ENCODE results near the gene HCN2. TPM values are rescaled to one million over a fixed set of nuclear protein-coding genes. Genes with fewer than 3 reads are reported as not detected.

HCN2 gene
- total RNA-seq, 1 donor from 2014 or later, result 0.52 TPM

GRCh38 chr19:572743-573518, 16.8 kb upstream of the HCN2 start:
- H3K27ac ChIP-seq, result peak overlapping the region; percentile 89
- intact Hi-C loops (cut with DNase I), result no loop called here
- no peaks in the 10 kb centered on the region for H3K27me3 ChIP-seq

GRCh38 chr19:573519-573825, 16.2 kb upstream of the HCN2 start:
- intact Hi-C loops (cut with DNase I), result no loop called here
- DNase-seq (no peak), ATAC-seq (no peak)
- Histone ChIP-seq H3K36me3 (no peaks in the 10 kb centered on the region), H3K9me3 (no peaks in the 10 kb centered on the region), H3K4me1 (peaks cover 47% of the 10 kb centered on the region), H3K4me3 (peak overlapping the region; percentile 98), H3K27me3 (no peaks in the 10 kb centered on the region), H3K27ac (peak overlapping the region; percentile 89)
- no peak for TF ChIP-seq CTCF (IDR thresholded peaks at IDR 0.05)

More at GRCh38 chr19:572743-573518, 16.8 kb upstream of the HCN2 start:
- Histone ChIP-seq H3K36me3 (no peaks in the 10 kb centered on the region), H3K9me3 (no peaks in the 10 kb centered on the region), H3K4me1 (peaks cover 47% of the 10 kb centered on the region), H3K4me3 (peak overlapping the region; percentile 98)
- TF ChIP-seq CTCF (IDR thresholded peaks at IDR 0.05), result no peak
- DNase-seq, result peak; percentile 80
- ATAC-seq, result peak; percentile 18

- intact Hi-C loops (cut with DNase I), result no loop called here
- peak overlapping the region; percentile 8 for H3K4me3 ChIP-seq
- no peak for DNase-seq
These were observed 14.8 kb upstream of the HCN2 start for GRCh38 chr19:574658-575526.

GRCh38 chr19:575527-576506, 13.9 kb upstream of the HCN2 start:
- DNase-seq (no peak), ATAC-seq (no peak)
- TF ChIP-seq CTCF (IDR thresholded peaks at IDR 0.05), result no peak
- Histone ChIP-seq H3K4me3 (no peak overlapping the region), H3K4me1 (peaks cover 47% of the 10 kb centered on the region), H3K27ac (no peak overlapping the region), H3K9me3 (no peaks in the 10 kb centered on the region), H3K27me3 (no peaks in the 10 kb centered on the region), H3K36me3 (peaks cover 12% of the 10 kb centered on the region)
- intact Hi-C loops (cut with DNase I), result no loop called here

More at GRCh38 chr19:574658-575526, 14.8 kb upstream of the HCN2 start:
- Histone ChIP-seq H3K36me3 (peaks cover 7% of the 10 kb centered on the region), H3K4me1 (peaks cover 47% of the 10 kb centered on the region), H3K9me3 (no peaks in the 10 kb centered on the region), H3K27ac (no peak overlapping the region), H3K27me3 (no peaks in the 10 kb centered on the region)
- peak; percentile 0 for ATAC-seq
- no peak for TF ChIP-seq CTCF (IDR thresholded peaks at IDR 0.05)

GRCh38 chr19:576768-577438, 12.8 kb upstream of the HCN2 start:
- no peak for TF ChIP-seq CTCF (IDR thresholded peaks at IDR 0.05)
- no peak overlapping the region for H3K4me3 ChIP-seq
- no peaks in the 10 kb centered on the region for H3K27me3 ChIP-seq
- no peaks in the 10 kb centered on the region for H3K9me3 ChIP-seq
- ATAC-seq, result no peak
- H3K4me1 ChIP-seq, result peaks cover 38% of the 10 kb centered on the region
- intact Hi-C loops (cut with DNase I), result no loop called here
- H3K27ac ChIP-seq, result no peak overlapping the region
- no peak for DNase-seq
- peaks cover 21% of the 10 kb centered on the region for H3K36me3 ChIP-seq

All from upper lobe of right lung (tissue), 1 donor.